ENCODE measurements around the gene PHLDA3. TPM values are rescaled to one million over a fixed set of nuclear protein-coding genes. Genes with fewer than 3 reads are reported as not detected.

Gene PHLDA3
- total and polyA plus RNA-seq, 2 of the 4 experiments (the other 2 are of a cell fraction), result 41.6 to 102 TPM

GRCh38 chr1:201513498-201514243 is 44.7 kb upstream of the PHLDA3 start:
- H2BK20ac ChIP-seq (ENCODE audit: low read depth, low read length), result 0 out of 2 replicates have a peak overlapping the region, but pooled peaks have one; percentile 60
- H3K36me3 ChIP-seq (ENCODE audit: control insufficient read depth, insufficient read depth, low read length), result no peaks in the 10 kb centered on the region
- H3K23ac ChIP-seq (ENCODE audit: low read depth, low read length), result no peak overlapping the region
- H3K4me1 ChIP-seq (ENCODE audit: control insufficient read depth, insufficient read depth, low read length), result peaks cover 15% of the 10 kb centered on the region
- no peaks in the 10 kb centered on the region for H3K9me3 ChIP-seq (ENCODE audit: control insufficient read depth, insufficient read depth, low read length)
- in situ Hi-C loops (cut with MboI; ENCODE audit: low sequenced_read_pairs), result loop anchor here (10.0 kb wide), 1 partner anchor 69 kb away; no protein-coding TSS in a partner anchor
- WGBS, 2 experiments (ENCODE audit: extremely low coverage in 2 of 2, insufficient read length in 1 of 2), result 80% methylated on average over 2 of the region's 6 CpGs; no CpG with 5 or more reads in 1 of the 2 experiments
- H3K27ac ChIP-seq (ENCODE audit: insufficient read depth, low read length), result no peak overlapping the region
- H2AK9ac ChIP-seq (replicated peaks; ENCODE audit: low read depth, low read length, poor library complexity), result no peak overlapping the region
- H3K4me2 ChIP-seq (ENCODE audit: low read depth, low read length), result no peak overlapping the region
- peak overlapping the region; percentile 49; the same call in 1 of the 2 replicates for H2AK5ac ChIP-seq (ENCODE audit: low read depth, low read length)
- no peak overlapping the region for H4K91ac ChIP-seq (ENCODE audit: insufficient read depth, low read depth, low read length)
- dilution Hi-C loops (cut with HindIII; ENCODE audit: low sequenced_read_pairs, unreplicated experiment), result no loop called here
- no peaks in the 10 kb centered on the region for H4K20me1 ChIP-seq (ENCODE audit: insufficient read depth, low read length)
- TF ChIP-seq ELK1 (IDR thresholded peaks at IDR 0.05; ENCODE audit: borderline replicate concordance, low read depth, low read length), result no peak
- ATAC-seq (ENCODE audit: low read depth), result no peak
- no peak for DNase-seq
- peak overlapping the region; percentile 14; the same call in 1 of the 2 replicates for H2BK120ac ChIP-seq (ENCODE audit: low read depth, low read length)
- no peak overlapping the region for H2BK15ac ChIP-seq (ENCODE audit: low read depth, low read length)
- H2AFZ ChIP-seq (replicated peaks; ENCODE audit: low read length, poor library complexity), result no peak overlapping the region
- H3K9me1 ChIP-seq (ENCODE audit: insufficient read depth, low read length), result peaks cover 13% of the 10 kb centered on the region
- intact Hi-C loops (cut with micrococcal nuclease), result loop anchor here (1.0 to 2.0 kb wide), 5 partner anchors 31 to 259 kb away; no protein-coding TSS in a partner anchor
- no peaks in the 10 kb centered on the region for H3K27me3 ChIP-seq (ENCODE audit: control insufficient read depth, insufficient read depth, low read length)
- no peak overlapping the region for H3K18ac ChIP-seq (ENCODE audit: low read depth, low read length)
- peak overlapping the region; percentile 50; the same call in 1 of the 2 replicates for H3K14ac ChIP-seq (replicated peaks; ENCODE audit: low read depth, low read length)
- peak overlapping the region; percentile 19; the same call in 1 of the 2 replicates for H3K4ac ChIP-seq (ENCODE audit: low read depth, low read length)
- no peak overlapping the region for H2BK5ac ChIP-seq (ENCODE audit: low read depth, low read length, poor library complexity, severe bottlenecking)
- ChIA-PET POLR2A (ENCODE audit: unreplicated experiment) (interaction anchor here (0.7 kb wide), 1 partner anchor 10 kb away, joined by 5 read pairs; no protein-coding TSS in a partner anchor), CTCF (interaction anchor here (0.5 to 6.2 kb wide), 24 partner anchors 11 to 1027 kb away, joined by 3 to 103 read pairs (median 7); partner anchors contain the start of gene PHLDA3)
- BruUV-seq (replicated peaks), result no TSS peak
- H4K8ac ChIP-seq (ENCODE audit: low read depth in 2 of 2, low read length in 2 of 2), result peak overlapping the region in 1 of 2 experiments; percentile 65; a peak in 1 of 4 replicates
- H3K56ac ChIP-seq (ENCODE audit: extremely low read depth, insufficient read depth, low read length), result no peak overlapping the region
- no peak overlapping the region for H3K9ac ChIP-seq (ENCODE audit: low read depth, low read length)
- no peak overlapping the region; the same call in 1 of the 2 replicates for H4K5ac ChIP-seq (ENCODE audit: low read depth, low read length)
- H3K79me1 ChIP-seq (ENCODE audit: low read depth in 1 of 2, low read length in 2 of 2), result peaks cover 3 to 11% of the 10 kb centered on the region in 2 experiments; a peak in 2 of 4 replicates
- H3K4me3 ChIP-seq (ENCODE audit: insufficient read depth, low read depth, low read length), result no peak overlapping the region
